GM06990 (cell line): ENCODE measurements around the gene LCA5.
"Not testable (repeated sequence)": the region's sequence is repeated elsewhere in the genome, so short reads cannot be mapped to it uniquely, and the experiment has no call there.

ENCODE experiments used
- DNase-seq: peaks from one replicate; pipeline ENCODE4 v3.0.0-alpha.2; 2011; ENCODE audit not compliant: insufficient read length; ENCODE audit errors: extremely low read depth
- H3K27me3 ChIP-seq: replicated peaks from 2 replicates; pipeline ENCODE4 v1.6.0; 2011; ENCODE audit warnings: low read length; ENCODE audit not compliant: control insufficient read depth, insufficient read depth
- H3K36me3 ChIP-seq: 2 replicates; pipeline ENCODE4 v1.5.1; 2011; ENCODE audit warnings: low read length; ENCODE audit not compliant: control insufficient read depth, insufficient read depth
- H3K4me3 ChIP-seq: replicated peaks from 2 replicates; pipeline ENCODE4 v1.5.1; 2011; ENCODE audit warnings: low read depth, mild to moderate bottlenecking, control low read depth, low read length
- TF ChIP-seq, protein P1 (sequence below): IDR thresholded peaks from 2 replicates; pipeline ENCODE4 v1.5.1; 2011; ENCODE audit warnings: low read length, control low read depth, mild to moderate bottlenecking, inconsistent platforms; ENCODE audit not compliant: insufficient read depth, poor library complexity, severe bottlenecking

The LCA5 gene

DNA sequence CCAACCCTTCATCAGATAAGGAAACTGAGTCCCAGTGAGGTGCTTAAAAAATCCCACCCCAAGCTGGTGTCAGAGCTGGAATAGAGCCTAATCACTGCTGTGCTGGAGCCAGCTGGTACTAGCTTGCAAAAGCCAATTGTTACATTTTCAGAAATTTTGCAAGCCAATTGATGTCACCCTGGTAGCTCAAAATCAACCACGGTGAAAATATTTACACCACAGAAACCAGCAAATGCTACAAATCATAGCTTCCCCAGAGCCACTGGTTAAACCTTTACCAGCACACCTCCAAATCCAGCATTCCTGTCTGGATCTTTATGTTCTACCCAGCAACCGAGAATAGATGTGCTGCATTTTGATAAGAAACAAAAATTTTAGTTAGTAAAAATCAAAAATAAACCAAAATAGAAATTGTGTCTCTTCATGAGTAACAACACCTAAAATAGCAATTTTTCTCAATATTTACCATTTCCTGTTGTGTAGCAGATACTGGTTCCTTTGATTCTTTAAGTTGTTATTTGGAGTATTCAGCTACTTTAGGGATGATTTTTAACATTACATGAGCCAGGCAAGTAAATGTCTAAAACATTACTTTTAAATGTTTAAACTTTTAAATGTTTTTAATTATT lies 7.2 kb upstream of the LCA5 start:
- peak; percentile 26 for DNase-seq
- TF ChIP-seq, protein P1, sequence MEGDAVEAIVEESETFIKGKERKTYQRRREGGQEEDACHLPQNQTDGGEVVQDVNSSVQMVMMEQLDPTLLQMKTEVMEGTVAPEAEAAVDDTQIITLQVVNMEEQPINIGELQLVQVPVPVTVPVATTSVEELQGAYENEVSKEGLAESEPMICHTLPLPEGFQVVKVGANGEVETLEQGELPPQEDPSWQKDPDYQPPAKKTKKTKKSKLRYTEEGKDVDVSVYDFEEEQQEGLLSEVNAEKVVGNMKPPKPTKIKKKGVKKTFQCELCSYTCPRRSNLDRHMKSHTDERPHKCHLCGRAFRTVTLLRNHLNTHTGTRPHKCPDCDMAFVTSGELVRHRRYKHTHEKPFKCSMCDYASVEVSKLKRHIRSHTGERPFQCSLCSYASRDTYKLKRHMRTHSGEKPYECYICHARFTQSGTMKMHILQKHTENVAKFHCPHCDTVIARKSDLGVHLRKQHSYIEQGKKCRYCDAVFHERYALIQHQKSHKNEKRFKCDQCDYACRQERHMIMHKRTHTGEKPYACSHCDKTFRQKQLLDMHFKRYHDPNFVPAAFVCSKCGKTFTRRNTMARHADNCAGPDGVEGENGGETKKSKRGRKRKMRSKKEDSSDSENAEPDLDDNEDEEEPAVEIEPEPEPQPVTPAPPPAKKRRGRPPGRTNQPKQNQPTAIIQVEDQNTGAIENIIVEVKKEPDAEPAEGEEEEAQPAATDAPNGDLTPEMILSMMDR = no peak
- Histone ChIP-seq H3K36me3 (no peaks in the 10 kb centered on the region), H3K27me3 (no peaks in the 10 kb centered on the region), H3K4me3 (peak overlapping the region; percentile 5)

- Histone ChIP-seq H3K36me3 (no peaks in the 10 kb centered on the region), H3K27me3 (no peaks in the 10 kb centered on the region), H3K4me3 (no peak overlapping the region)
- TF ChIP-seq, protein P1 = no peak
- DNase-seq = no peak
Observed at GRCh38 chr6:79543886-79544285, 6.7 kb upstream of the LCA5 start.

GRCh38 chr6:79543411-79543810 lies 6.2 kb upstream of the LCA5 start:
- Histone ChIP-seq H3K4me3 (no peak overlapping the region), H3K27me3 (no peaks in the 10 kb centered on the region), H3K36me3 (no peaks in the 10 kb centered on the region)
- TF ChIP-seq, protein P1 = no peak
- DNase-seq = no peak

DNA sequence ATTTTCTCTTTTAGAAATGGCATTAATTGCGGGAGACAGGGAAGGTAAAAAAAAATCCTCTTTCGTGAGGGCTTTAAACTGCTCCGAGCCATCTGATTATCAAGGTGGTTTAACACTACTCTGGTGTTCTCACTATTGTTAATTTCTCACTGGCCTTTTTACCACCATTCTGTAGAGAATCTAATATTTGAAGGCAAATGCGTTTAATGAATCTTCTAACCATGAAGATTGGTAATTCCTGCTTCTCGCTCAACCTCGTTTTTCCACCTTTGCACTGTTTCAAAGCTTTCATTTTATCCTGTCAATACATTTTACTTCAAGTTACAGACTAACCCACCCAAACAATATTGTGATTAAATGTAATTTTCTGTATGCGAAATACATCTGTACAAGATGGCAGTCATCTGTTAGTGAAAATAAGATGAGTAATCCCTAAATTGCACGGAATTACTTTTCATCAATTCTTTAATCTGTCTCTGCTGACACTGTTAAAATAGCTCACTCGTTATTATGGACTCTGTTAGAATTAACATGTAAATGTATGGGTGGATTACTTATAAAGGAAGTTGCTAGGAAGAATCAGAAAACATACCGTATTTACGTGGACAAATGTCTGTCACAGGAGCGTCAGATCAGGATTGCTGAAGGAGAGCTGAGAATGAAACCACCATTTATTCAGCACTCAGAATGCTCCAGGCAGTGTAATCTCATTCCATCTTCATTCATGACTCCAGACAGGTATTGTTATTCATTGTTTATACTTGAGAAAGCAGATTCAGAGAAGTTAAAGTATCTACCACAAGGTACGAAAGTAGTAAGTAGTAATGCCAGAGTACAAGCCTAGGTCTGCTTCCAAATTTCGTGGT lies 1.1 kb upstream of the LCA5 start:
- no peaks in the 10 kb centered on the region for H3K36me3 ChIP-seq
- no peaks in the 10 kb centered on the region for H3K27me3 ChIP-seq
- peak overlapping the region; percentile 85 for H3K4me3 ChIP-seq
- TF ChIP-seq, protein P1 = no peak
- DNase-seq = no peak

GRCh38 chr6:79536585-79536953 lies 661 bp downstream of the LCA5 start:
- Histone ChIP-seq H3K27me3 (no peaks in the 10 kb centered on the region), H3K4me3 (peak overlapping the region; percentile 85), H3K36me3 (no peaks in the 10 kb centered on the region)
- DNase-seq = no peak
- TF ChIP-seq, protein P1 = no peak

GRCh38 chr6:79529567-79529966 lies 7.7 kb downstream of the LCA5 start:
- H3K4me3 ChIP-seq, DNase-seq, H3K36me3 ChIP-seq, H3K27me3 ChIP-seq: not testable (repeated sequence)
